ENCODE data around the gene LY86.

LY86 gene

DNA sequence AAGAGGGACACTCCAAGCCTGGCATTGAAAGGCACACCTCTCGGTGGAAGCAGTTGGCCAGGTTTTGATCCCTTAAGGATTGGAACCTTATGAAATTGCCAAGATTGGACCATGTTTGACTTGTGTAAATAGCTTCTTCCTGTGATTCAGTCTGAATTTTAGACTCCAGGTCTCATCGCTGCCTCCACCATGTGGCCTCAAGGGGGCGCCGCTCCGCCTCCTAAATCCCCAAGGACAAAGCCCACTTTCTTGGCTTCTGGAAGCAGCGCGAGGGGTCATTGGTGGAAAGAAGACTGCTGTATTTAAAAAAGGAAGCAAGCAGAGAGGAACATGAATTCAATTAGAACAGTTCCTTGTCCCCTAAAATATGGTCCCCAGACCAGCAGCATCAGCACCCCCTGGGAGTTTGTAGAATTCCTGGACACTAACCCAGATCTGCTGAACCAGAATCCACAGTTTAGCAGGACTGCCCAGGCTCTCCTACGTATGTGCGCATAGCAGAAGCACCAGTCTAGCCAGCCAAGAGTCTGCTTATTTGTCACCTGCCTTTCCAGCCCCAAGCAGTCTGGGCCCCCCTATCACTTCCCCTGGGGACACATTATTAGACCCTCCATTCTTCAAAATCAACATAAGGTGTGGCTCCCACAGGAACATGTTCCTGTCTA lies 108.5 kb downstream of the LY86 start:
- Histone ChIP-seq H3K27ac (no peak overlapping the region), H3K4me3 (ENCODE audit: low read depth, low read length) (no peak overlapping the region), H3K36me3 (replicated peaks) (no peaks in the 10 kb centered on the region), H3K27me3 (replicated peaks) (no peaks in the 10 kb centered on the region)
- TF ChIP-seq, protein P1, sequence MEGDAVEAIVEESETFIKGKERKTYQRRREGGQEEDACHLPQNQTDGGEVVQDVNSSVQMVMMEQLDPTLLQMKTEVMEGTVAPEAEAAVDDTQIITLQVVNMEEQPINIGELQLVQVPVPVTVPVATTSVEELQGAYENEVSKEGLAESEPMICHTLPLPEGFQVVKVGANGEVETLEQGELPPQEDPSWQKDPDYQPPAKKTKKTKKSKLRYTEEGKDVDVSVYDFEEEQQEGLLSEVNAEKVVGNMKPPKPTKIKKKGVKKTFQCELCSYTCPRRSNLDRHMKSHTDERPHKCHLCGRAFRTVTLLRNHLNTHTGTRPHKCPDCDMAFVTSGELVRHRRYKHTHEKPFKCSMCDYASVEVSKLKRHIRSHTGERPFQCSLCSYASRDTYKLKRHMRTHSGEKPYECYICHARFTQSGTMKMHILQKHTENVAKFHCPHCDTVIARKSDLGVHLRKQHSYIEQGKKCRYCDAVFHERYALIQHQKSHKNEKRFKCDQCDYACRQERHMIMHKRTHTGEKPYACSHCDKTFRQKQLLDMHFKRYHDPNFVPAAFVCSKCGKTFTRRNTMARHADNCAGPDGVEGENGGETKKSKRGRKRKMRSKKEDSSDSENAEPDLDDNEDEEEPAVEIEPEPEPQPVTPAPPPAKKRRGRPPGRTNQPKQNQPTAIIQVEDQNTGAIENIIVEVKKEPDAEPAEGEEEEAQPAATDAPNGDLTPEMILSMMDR (IDR thresholded peaks at IDR 0.05; ENCODE audit: low read depth, low read length, missing control alignments): peak; percentile 96
- DNase-seq: peak; percentile 61
- in situ Hi-C loops (cut with HindIII; ENCODE audit: low pct_ligation_motif_present, low sequenced_read_pairs): no loop called here

DNA sequence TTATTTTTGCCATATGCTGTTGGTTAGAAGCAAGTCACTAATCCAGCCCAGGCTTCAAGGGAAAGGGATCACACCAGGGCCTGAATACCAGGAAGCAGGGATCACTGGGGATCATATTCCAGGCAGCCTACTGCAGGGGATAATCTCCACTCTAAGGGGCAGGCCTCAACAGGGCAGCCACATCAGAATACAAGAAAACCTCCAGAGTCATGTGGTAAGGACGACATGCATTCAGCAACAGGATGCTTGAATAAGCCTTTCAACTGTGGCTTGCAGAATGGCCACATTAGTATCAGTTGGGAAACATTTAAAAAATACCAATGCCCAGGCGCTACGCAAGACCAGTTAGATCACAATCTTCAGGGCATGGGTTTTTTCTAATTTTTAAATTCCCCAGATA lies 109.1 kb downstream of the LY86 start:
- no peak for DNase-seq
- in situ Hi-C loops (cut with HindIII; ENCODE audit: low pct_ligation_motif_present, low sequenced_read_pairs): no loop called here
- TF ChIP-seq, protein P1 (IDR thresholded peaks at IDR 0.05; ENCODE audit: low read depth, low read length, missing control alignments): no peak
- no peak overlapping the region for H3K27ac ChIP-seq
- no peaks in the 10 kb centered on the region for H3K36me3 ChIP-seq (replicated peaks)
- no peak overlapping the region for H3K4me3 ChIP-seq (ENCODE audit: low read depth, low read length)
- H3K27me3 ChIP-seq (replicated peaks): no peaks in the 10 kb centered on the region

DNA sequence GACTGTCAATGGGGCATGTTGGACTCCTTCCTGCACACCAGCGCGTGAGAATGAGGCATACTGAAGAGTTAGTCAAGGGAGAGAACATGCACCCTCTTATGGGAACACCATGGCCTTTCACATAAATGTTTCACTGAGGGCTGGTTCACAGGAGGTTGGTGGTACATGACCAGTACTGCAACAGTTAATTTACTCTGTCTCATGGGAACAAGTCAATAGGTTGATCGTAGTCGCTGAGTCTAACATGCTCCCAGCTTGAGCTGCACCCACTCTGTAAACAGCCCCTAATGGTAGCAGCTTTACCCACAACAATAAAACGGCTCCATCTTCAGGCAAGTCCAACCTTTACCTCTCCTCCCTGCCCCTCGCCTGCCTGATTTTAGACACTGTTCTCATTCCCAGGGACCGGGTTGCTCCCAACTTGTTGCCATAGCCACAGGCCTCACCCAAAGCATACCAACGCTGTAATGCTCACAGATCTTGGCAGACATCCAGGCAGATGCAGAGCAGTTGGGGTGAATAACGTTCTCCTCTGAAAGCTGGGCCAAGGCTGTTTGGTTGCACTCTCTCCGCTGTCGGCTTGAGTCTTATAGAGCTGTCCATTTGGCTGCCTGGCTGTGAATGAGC lies 111.3 kb downstream of the LY86 start:
- in situ Hi-C loops (cut with HindIII; ENCODE audit: low pct_ligation_motif_present, low sequenced_read_pairs): loop anchor here (25.0 kb wide), 1 partner anchor 537 kb away; no protein-coding TSS in a partner anchor
- TF ChIP-seq, protein P1 (IDR thresholded peaks at IDR 0.05; ENCODE audit: low read depth, low read length, missing control alignments): no peak
- DNase-seq: peak; percentile 90
- Histone ChIP-seq H3K27ac (peak overlapping the region; percentile 5), H3K27me3 (replicated peaks) (no peaks in the 10 kb centered on the region), H3K36me3 (replicated peaks) (no peaks in the 10 kb centered on the region), H3K4me3 (ENCODE audit: low read depth, low read length) (no peak overlapping the region)

DNA sequence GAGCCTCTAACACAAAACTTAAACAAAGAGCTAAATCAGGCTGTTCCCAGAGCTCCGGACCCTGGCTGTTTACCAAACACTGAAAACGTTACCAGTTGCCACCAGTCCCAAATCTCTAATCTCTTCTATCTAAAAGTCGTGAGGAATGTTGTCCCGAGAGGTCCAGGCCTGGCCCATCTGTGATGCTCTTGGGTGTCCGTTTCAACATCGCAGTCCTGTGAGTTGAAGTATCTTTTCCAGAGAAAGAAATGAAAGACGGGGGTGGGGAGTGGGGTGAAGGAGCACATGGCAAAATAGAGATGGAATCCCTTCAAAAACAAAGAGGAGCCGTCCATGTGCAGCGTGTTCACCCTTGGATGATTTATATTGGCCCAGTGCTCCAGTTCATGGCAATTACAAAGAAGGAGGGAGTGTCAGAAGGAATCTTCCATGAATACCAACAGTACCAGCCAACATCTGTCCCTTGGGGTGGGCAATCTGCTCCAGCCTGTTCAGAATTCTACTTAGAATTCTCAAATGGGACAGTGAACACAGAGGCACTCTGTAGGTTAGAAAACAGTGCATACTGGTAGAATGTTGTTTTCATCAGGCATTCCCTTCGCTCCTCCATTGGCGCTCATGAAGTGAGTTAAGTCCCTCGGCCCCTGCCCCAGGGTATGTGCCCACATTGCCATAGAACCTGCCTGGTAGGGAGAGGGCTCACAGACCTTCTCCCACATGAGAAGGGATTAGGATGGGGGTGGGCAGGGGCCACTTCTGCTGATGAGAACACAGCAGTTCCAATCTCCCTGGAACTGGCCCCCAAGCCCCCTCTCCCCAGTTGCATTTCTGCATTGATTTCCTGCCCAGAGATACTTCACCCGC lies 112.1 kb downstream of the LY86 start:
- in situ Hi-C loops (cut with HindIII; ENCODE audit: low pct_ligation_motif_present, low sequenced_read_pairs): loop anchor here (25.0 kb wide), 1 partner anchor 537 kb away; no protein-coding TSS in a partner anchor
- Histone ChIP-seq H3K4me3 (ENCODE audit: low read depth, low read length) (no peak overlapping the region), H3K27ac (peak overlapping the region; percentile 5), H3K36me3 (replicated peaks) (no peaks in the 10 kb centered on the region), H3K27me3 (replicated peaks) (no peaks in the 10 kb centered on the region)
- no peak for DNase-seq
- TF ChIP-seq, protein P1 (IDR thresholded peaks at IDR 0.05; ENCODE audit: low read depth, low read length, missing control alignments): no peak

DNA sequence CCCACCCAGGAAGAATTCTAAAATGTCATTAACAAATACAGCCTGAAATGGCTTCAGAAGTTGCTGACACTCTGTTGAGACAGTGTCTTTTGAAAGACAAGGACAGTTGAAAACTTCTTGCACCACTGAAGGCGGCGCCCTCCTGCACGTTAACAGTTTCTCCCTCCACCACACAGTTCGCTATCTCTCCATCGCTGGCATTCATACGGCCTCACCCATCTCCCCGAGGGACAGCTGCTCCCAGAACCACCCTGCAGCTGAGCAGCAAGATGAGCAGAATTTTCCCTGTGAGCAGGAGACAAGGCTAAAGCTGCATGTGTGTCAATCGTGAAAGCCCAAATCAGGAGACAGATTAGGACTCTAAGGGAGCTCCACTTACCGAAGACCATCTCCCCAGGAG lies 113.3 kb downstream of the LY86 start:
- Histone ChIP-seq H3K36me3 (replicated peaks) (no peaks in the 10 kb centered on the region), H3K4me3 (ENCODE audit: low read depth, low read length) (no peak overlapping the region), H3K27me3 (replicated peaks) (no peaks in the 10 kb centered on the region), H3K27ac (no peak overlapping the region)
- in situ Hi-C loops (cut with HindIII; ENCODE audit: low pct_ligation_motif_present, low sequenced_read_pairs): loop anchor here (25.0 kb wide), 1 partner anchor 535 kb away; no protein-coding TSS in a partner anchor
- DNase-seq: no peak
- TF ChIP-seq, protein P1 (IDR thresholded peaks at IDR 0.05; ENCODE audit: low read depth, low read length, missing control alignments): no peak

Data from brain microvascular endothelial cell (primary cell).